ENCODE measurements around the gene AVP.
"Not testable (repeated sequence)": the region's sequence is repeated elsewhere in the genome, so short reads cannot be mapped to it uniquely, and the experiment has no call there.

AVP gene

GRCh38 chr20:3070725-3071124 is 13.8 kb downstream of the AVP start:
- no peak for DNase-seq
- intact Hi-C loops (cut with DNase I), result no loop called here

- peak in 1 of 42 donors; percentile 18 for DNase-seq
- intact Hi-C loops (cut with DNase I), result no loop called here
Observed at GRCh38 chr20:3068986-3069900, 15.3 kb downstream of the AVP start.

GRCh38 chr20:3068075-3068474 is 16.4 kb downstream of the AVP start:
- no peak for DNase-seq
- intact Hi-C loops (cut with DNase I), result no loop called here

GRCh38 chr20:3067139-3068014 is 17.1 kb downstream of the AVP start:
- DNase-seq, result no peak
- intact Hi-C loops (cut with DNase I), result no loop called here

- DNase-seq; intact Hi-C loops (cut with DNase I): not testable (repeated sequence)
Observed at GRCh38 chr20:3064119-3064518, 20.4 kb downstream of the AVP start.

- intact Hi-C loops (cut with DNase I), result no loop called here
- no peak for DNase-seq
Observed at GRCh38 chr20:3059489-3059888, 25.0 kb downstream of the AVP start.

- intact Hi-C loops (cut with DNase I), result loop anchor here (5.0 kb wide), 1 partner anchor 61 kb away; no protein-coding TSS in a partner anchor
- DNase-seq, result no peak
Observed at GRCh38 chr20:3051385-3052019, 33.0 kb downstream of the AVP start.

GRCh38 chr20:3047486-3048419 is 36.8 kb downstream of the AVP start:
- intact Hi-C loops (cut with DNase I), result loop anchor here (5.0 to 10.0 kb wide), 2 partner anchors 175 to 267 kb away; partner anchors contain the start of gene PTPRA
- DNase-seq, result no peak

- DNase-seq, result peak; percentile 29 to 83 (median 53)
- intact Hi-C loops (cut with DNase I), result loop anchor here (5.0 to 10.0 kb wide), 2 partner anchors 175 to 268 kb away; partner anchors contain the start of gene PTPRA
Observed at GRCh38 chr20:3046677-3047462, 37.7 kb downstream of the AVP start.

GRCh38 chr20:3045816-3046676 is 38.5 kb downstream of the AVP start, which contains the start of gene MRPS26:
MRPS26 (plus strand) TSS chr20:3046052; CDS start chr20:3046069, 17 bp downstream.
- intact Hi-C loops (cut with DNase I), result loop anchor here (5.0 to 10.0 kb wide), 2 partner anchors 174 to 269 kb away; partner anchors contain the start of gene PTPRA
- DNase-seq, result peak; percentile 72 to 96 (median 92)

GRCh38 chr20:3045042-3045815 is 39.3 kb downstream of the AVP start:
- DNase-seq, result peak in 33 of 42 donors; percentile 50 to 89 (median 77)
- intact Hi-C loops (cut with DNase I), result loop anchor here (5.0 to 10.0 kb wide), 2 partner anchors 173 to 270 kb away; partner anchors contain the start of gene PTPRA

- intact Hi-C loops (cut with DNase I), result loop anchor here (10.0 kb wide), 1 partner anchor 270 kb away; no protein-coding TSS in a partner anchor
- DNase-seq, result no peak
Observed at GRCh38 chr20:3044336-3044965, 40.1 kb downstream of the AVP start.

- intact Hi-C loops (cut with DNase I), result loop anchor here (10.0 kb wide), 1 partner anchor 271 kb away; no protein-coding TSS in a partner anchor
- DNase-seq, result no peak
Observed at GRCh38 chr20:3043322-3043721, 41.2 kb downstream of the AVP start, which contains the start of gene GNRH2. GNRH2 (plus strand) TSS chr20:3043622; CDS start chr20:3044415, 793 bp downstream.

- intact Hi-C loops (cut with DNase I), result loop anchor here (10.0 kb wide), 1 partner anchor 272 kb away; no protein-coding TSS in a partner anchor
- peak in 4 of 42 donors; percentile 12 to 47 (median 14) for DNase-seq
Observed at GRCh38 chr20:3042625-3043024, 41.9 kb downstream of the AVP start.
